HG03439 (cell line): ENCODE measurements around the gene EGLN1.
A peak's percentile ranks its signal among the peaks of the same experiment; 100 is the strongest.

Experiments
- ATAC-seq: cut with Tn5 transposase; IDR thresholded peaks from one replicate; pipeline ENCODE4 v1.9.1; 2021; ENCODE audit warnings: mild to moderate bottlenecking, moderate library complexity; ENCODE audit not compliant: unreplicated experiment

EGLN1 gene

DNA sequence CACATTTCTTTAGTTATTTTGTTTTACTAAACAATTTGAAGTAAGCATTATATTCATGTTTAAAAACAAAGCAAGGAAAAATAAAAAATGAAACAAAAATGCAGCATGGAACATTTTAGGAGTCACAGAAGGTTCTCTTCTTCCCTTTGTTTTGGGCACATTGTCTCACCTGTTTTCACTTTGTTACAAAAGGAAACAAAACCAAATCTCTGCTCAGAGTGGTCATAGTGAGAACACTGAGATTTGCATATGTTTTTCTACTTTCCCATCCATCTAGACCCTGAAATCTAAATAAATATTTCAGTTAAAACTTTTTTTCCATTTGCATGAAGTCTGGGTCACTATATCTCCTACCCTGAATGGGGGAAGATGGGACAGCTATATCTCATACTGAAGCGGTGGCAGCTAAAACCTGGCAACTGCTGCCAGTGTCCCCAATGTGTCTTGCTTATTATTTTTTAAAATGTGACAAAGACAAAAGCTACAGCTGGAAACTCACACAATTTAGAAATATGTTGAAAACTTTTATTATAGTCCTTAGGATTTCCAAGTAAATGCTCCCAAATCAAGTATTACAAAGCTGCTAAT is 87.9 kb downstream of the EGLN1 start:
- ATAC-seq: no peak

DNA sequence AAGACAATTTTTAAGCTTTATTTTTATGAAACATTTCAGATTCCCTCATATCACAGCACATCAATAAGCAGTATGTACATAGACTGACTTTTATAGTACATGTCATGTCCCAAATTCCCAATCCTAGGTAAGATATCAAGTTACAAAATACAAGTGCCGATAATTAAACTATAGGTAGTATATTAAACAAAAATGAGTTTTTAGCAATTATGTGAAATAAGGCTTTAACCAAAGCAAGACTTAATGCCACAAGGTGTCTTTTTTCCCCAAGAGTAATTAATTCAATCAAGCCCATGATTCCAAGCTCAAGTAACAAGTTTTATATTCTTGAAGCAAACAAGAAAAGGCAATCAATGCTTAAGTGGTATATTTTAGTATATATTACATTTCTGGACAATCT is 89.3 kb downstream of the EGLN1 start:
- no peak for ATAC-seq

DNA sequence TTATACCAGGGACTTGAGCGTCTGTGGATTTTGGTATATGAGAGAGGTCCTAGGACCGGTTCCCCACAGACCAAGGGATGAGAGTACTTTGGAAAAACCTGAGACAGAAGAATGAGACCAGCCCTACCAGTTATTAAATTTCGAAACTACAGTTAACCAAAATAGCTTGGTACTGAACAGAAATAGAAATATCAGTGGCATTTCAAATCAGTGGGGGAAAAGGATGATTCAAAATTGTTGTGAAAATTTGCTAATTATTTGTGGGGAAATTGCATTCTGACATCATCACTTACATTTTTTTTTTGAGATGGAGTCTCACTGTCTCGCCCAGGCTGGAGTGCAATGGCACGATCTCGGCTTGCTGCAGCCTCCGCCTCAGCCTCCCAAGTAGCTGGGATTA is 92.6 kb downstream of the EGLN1 start:
- ATAC-seq: no peak

DNA sequence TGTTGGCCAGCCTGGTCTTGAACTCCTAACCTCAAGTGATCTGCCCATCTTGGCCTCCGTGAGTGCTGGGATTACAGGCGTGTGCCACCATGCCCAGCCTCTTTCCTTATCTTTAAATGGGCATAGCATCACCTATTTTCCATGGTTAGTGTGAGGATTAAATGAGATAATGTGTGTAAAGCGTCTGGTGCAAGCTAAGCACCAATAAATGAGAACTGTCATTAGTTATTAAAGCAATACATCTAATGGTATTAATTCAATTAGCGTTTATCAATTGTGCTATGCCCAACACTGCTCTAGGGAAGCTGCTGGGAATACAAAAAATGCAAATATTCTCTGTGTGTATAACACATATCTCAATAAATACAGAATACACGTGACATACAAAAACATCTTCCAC is 94.5 kb downstream of the EGLN1 start:
- ATAC-seq: no peak

DNA sequence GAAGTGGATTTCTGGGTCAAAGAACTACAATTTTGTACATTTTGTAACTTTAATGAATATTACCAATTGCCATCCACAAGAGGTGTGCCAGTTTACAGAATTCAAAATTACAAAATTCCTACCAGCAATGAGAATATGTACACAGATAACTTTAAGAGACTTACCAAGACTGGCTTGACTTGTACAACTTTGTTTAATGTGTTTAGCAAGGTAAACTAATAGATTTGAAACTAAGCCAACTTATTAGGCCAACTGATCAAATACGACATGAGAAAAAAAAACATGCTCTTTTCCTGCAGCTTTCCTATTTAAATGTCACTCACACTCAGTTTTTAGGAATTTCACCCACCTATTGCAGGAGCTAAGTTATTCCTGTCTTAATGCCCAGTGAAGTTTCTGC is 95.8 kb downstream of the EGLN1 start:
- no peak for ATAC-seq

DNA sequence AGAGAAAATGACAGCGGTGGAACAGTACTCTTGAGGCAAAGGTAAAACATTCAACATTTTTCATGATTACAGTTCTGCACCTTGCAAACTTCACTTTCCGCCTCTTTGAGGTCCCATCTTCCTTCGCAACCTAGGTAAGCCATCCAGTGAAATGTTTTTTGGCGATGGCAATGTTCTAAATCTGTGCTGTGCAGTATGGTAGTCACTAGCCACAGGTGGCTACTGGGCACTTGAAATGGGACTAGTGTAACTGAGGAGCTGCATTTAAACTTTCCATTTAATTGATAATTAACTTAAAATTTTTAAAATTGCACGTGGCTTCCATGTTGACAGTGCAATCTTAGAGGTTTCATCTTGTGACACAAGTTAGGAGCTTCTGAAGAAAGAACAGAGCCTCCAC is 97.4 kb downstream of the EGLN1 start:
- ATAC-seq: no peak

DNA sequence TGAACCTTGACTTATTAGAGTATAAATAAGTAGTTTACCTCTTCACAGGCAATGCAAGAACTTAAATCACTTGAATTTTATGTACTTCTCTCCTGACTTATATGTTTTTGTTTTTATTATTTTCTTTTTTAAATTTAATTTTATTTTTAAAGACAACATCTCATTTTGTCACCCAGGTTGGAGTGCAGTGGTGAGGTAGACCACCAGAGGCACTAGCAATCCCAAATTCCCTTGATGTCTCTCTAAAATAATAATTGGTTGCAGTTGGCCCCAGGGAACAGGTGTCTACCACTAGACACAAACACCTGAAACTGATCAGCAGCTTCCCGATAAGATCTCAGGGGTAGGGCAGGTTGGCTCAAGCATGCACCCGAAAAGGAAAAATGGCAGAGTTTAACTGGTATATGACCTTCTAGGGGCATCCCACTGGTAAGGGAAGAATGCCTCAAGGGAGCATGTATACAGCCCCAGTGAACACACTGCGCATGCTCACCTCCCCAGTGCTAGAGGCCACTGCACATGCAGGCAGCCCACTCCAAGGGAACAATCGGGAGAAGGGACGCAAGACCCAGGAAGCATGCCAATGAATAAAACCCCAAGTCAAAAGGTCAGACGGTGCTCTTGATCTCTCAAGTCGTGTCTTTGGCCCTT is 99.1 kb downstream of the EGLN1 start:
- ATAC-seq: no peak

DNA sequence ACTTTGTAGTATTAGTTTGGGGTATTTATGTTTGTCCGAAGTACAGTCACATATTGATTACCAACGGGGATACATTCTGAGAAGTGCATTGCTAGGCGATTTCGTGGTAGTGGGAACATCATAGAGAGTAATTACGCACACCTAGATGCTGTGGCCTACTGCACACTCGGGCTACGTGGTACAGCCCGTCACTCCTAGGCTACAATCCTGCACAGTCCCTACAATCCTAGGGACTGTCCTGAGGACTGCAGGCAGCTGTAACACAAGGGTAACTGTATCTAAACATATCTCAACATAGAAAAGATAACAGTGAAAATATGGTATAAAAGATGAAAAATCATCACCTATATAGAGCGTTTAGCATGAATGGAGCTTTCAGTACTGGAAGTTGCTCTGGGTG is 103.0 kb downstream of the EGLN1 start:
- no peak for ATAC-seq

DNA sequence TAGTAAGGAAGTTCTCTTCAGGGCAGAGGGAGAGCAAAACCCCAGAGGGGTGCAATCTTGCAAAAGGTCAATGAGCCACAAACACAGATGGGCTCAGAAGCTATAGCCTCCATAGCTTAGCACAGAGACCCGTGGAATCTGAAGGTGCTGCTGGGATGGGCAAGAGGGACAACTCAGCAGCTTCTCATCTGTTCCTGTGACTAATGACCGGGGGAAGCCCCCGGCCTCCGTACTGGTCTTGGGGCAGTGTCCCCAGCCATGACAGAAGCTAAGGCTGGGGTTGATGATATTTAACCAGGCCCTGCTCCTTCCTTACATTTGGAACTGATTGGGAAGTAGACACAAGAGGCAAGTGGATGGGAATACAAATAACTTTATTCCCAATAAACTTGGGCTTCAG is 103.5 kb downstream of the EGLN1 start:
- no peak for ATAC-seq

DNA sequence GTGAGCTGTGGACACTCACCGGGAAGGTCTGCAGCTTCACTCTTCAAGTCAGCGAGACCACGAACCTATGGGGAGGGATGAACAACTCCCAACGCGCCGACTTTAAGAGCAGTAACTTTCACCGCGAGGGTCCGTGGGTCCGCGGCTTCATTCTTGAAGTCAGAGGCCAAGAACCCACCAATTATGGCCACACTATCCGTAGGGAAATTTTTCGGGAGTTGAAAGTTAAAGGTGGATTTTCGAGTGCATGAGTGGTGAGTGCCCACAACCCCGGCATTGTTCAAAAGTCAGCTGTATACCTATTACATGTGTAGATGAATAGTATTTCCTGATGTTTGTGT is 104.1 kb downstream of the EGLN1 start:
- ATAC-seq: no peak

DNA sequence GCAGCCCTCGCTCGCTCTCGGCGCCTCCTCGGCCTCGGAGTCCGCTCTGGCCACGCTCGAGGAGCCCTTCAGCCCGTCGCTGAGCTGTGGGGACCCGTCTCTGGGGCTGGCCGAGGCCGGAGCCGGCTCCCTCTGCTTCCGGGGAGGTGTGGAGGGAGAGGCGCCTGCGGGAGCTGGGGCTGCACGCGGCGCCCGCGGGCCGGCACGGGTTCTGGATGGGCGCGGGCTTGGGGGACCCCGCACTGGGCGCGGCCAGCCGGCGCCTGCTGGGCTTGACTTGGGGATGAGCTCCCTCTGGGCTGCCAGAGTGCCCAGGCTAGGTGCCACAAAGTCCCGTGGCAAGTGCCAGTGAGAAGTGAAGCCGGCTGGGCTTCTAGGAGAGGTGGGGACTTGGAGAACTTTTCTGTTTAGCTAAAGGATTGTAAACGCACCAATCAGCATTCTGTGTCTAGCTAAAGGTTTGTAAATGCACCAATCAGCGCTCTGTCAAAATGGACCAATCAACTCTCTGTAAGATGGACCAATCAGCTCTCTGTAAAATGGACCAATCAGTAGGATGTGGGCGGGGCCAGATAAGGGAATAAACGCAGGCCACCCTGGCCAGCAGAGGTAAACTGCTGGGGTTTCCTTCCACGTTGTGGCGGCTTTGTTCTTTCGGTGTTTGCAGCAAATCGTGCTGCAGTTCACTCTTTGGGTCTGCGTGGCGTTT is 104.6 kb downstream of the EGLN1 start:
- no peak for ATAC-seq

DNA sequence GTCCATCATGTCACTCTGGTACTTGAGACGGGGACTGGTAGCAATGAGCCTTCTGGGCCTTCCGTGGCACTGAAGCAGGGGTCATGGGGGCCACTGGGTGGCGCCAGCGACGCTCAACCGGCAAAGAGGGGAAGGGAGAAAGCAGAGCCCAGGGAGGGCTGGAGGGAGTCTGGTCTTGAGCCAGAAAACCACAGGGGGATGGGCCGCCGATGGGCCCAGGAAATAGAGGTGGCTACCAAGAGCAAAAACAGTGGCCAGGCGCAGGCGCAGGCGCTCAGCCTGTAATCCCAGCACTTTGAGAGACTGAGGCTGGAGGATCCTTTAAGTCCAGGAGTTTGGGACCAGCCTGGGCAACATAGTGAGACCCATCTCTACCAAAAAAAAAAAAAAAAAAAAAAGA is 106.2 kb downstream of the EGLN1 start:
- peak; percentile 65 for ATAC-seq
